ENCODE data around the gene ZNF174.

Gene ZNF174

GRCh38 chr16:3443108-3444031 is 42.4 kb downstream of the ZNF174 start, which contains the start of the genes NAA60 and ZNF597:
TSS of gene NAA60 (plus strand) at chr16:3443680. CDS start at chr16:3476228, 32,548 bp downstream.
TSS of gene ZNF597 (minus strand) at chr16:3443504. CDS start at chr16:3443153, 351 bp downstream.
- peak; percentile 93 for DNase-seq (ENCODE audit: low read depth, low spot score)

DNA sequence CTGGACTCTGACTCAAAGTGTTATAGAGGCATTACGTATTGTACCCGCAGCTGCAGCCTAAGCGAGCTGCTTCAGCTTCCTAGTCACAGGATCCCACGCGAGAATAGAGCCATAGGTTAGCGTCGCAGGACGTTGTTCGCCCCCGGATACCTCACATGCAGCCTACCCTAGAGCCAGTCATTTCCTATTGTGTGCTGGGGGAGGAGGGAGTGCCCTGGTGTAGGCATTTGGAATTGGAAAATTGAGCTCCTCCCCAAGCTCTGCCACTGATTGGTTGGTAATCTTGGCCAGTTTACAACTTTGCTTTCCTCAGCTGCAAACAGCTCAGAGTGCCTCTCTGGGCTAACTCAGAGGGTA is 43.0 kb downstream of the ZNF174 start:
- DNase-seq (ENCODE audit: low read depth, low spot score), result peak; percentile 75

- DNase-seq (ENCODE audit: low read depth, low spot score), result no peak
These were observed 53.1 kb downstream of the ZNF174 start for GRCh38 chr16:3454093-3454492.

DNA sequence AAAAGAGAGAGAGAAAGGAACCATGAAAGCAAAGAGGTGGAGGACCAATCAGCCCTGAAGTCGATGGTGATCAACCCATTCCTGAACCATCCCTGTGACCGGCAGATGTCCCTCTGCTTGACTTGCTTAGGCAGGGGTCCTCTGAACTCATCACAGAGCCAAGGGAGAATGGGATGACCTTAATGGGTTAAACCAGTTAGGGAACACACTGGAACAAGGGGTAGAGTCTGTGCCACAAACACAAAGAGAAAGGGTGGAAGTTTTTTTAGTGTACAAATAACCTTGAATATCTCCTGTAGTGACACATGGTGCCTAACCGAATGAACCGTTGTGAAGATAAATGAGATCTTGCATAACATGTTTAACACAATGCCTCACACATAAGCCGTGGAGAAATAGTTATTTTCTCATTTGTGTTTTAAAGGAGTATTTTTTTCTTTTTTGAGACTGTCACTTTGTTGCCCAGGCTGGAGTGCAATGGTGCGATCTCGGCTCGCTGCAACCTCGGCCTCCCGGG is 53.7 kb downstream of the ZNF174 start:
- no peak for DNase-seq (ENCODE audit: low read depth, low spot score)

DNA sequence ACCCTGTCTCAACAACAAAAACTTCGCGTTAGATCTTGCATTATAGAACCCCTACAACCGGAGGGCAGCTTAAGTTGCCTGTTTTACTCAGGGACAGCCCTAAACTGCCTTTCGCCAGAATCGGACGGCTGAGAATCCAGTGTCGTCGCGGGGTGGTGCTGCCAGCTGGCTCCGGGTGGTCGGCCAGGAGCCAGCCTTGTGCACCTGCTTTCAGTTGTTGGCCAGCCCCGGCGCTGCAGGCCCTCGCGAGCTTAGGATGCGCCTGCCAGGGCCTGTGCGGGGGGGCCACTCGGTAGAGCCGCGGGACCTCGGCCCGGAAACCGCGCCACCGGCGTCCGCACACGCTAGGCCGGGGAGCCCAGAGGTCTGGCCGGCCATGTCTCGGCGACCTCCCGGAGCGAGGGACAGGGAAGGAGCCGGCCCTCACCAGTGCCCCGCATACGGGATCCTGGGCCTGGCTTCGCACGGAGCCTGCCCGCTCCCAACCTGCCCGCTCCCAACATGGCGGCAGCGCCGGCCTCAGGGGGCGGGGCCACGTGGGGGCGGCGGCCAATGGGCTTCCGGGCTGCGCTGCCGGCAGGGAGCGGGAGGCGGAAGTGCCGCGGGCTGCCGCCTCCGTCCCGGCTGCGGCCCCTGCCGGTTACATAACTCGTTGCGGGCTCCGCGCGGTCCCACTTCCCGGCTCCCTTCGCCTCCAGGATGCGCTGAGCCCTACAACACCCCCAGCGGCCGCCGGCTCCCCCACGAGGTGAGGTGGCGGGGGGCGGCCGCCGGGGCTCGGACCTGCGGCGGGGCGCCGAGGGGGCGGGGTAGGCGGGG is 56.6 kb downstream of the ZNF174 start:
- DNase-seq (ENCODE audit: low read depth, low spot score), result peak; percentile 97

- peak; percentile 68 for DNase-seq (ENCODE audit: low read depth, low spot score)
These were observed 57.4 kb downstream of the ZNF174 start for GRCh38 chr16:3458278-3458851.

GRCh38 chr16:3458852-3459361 is 57.9 kb downstream of the ZNF174 start:
- DNase-seq (ENCODE audit: low read depth, low spot score), result no peak

Measured in astrocyte of the hippocampus (primary cell).